Thyroid gland (tissue), 4 donors: ENCODE data around the gene RTN4IP1.

Source experiments
- CTCF ChIP-seq, 6 experiments: fragments of 200-600 bp in 3 of 6; fragments of 450-650 bp in 3 of 6; sonication (generic) in 3 of 6; IDR thresholded peaks; one replicate each; pipeline ENCODE4 v1.5.1; 2016 to 2019; ENCODE audit warnings: antibody characterized with exemption in 6 of 6, mild to moderate bottlenecking in 2 of 6, inconsistent platforms in 1 of 6, moderate library complexity in 1 of 6
- POLR2A ChIP-seq, 2 donors: fragments of 450-650 bp; IDR thresholded peaks; one replicate each; pipeline ENCODE4 v1.6.1; 2017; ENCODE audit warnings: antibody characterized with exemption in 2 of 2, mild to moderate bottlenecking in 2 of 2, moderate library complexity in 1 of 2

DNA sequence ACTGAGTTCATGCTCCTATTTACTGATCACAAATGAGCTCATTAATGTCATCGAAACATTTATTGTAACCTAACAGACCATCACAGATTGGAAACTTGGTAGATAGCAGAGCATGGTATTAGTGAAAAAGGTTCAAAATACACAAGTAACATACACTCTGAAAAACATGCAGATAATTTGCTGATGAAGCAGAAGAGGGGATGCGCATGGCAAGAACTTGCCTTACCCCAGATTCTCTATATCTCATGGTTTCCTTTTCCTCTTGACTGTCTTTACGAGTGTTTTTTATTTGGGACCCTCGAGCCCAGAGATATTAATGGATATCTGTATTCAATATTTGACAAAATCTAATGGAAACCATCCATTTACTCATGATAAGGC, 37.7 kb upstream of the RTN4IP1 start:
- TF ChIP-seq CTCF (IDR thresholded peaks at IDR 0.05) (no peak), POLR2A (IDR thresholded peaks at IDR 0.05) (no peak)
